Endodermal cell (in vitro differentiated cells): Measurements from ENCODE around the gene TMEM50B. TPM values are rescaled to one million over a fixed set of nuclear protein-coding genes. Genes with fewer than 3 reads are reported as not detected.

ENCODE experiments used
- DNase-seq: peaks from one replicate; pipeline ENCODE4 v3.0.0-alpha.2; 2017
- H3K27ac ChIP-seq: 2 replicates; pipeline ENCODE4 v1.5.1; 2013; ENCODE audit warnings: mild to moderate bottlenecking, low read depth, low read length, moderate library complexity
- H3K27me3 ChIP-seq: 2 replicates; pipeline ENCODE4 v1.6.1; 2013; ENCODE audit warnings: mild to moderate bottlenecking, low read length, moderate library complexity; ENCODE audit not compliant: insufficient read depth, control insufficient read depth, poor library complexity, severe bottlenecking
- H3K36me3 ChIP-seq: 2 replicates; pipeline ENCODE4 v1.7.0; 2013; ENCODE audit warnings: mild to moderate bottlenecking, low read length, moderate library complexity; ENCODE audit not compliant: control insufficient read depth, insufficient read depth
- H3K4me1 ChIP-seq: one replicate; pipeline ENCODE4 v1.7.0; 2013; ENCODE audit warnings: low read length; ENCODE audit not compliant: control insufficient read depth, insufficient read depth
- H3K4me3 ChIP-seq: 2 replicates; pipeline ENCODE4 v1.5.1; 2013; ENCODE audit warnings: mild to moderate bottlenecking, low read length, moderate library complexity
- H3K9ac ChIP-seq: 2 replicates; pipeline ENCODE4 v1.6.1; 2013; ENCODE audit warnings: mild to moderate bottlenecking, low read length, moderate library complexity; ENCODE audit not compliant: poor library complexity, severe bottlenecking; ENCODE audit errors: extremely low read depth
- H3K9me3 ChIP-seq: 2 replicates; pipeline ENCODE4 v1.6.1; 2013; ENCODE audit warnings: mild to moderate bottlenecking, low read length, moderate library complexity; ENCODE audit not compliant: control insufficient read depth
- H3K27ac Mint-ChIP-seq: 2 replicates; pipeline ENCODE4 v1.8.0; 2020; ENCODE audit warnings: mixed read lengths
- H3K27me3 Mint-ChIP-seq: 2 replicates; pipeline ENCODE4 v1.8.0; 2021; ENCODE audit warnings: mild to moderate bottlenecking, mixed read lengths; ENCODE audit not compliant: insufficient read depth
- H3K36me3 Mint-ChIP-seq: 2 replicates; pipeline ENCODE4 v1.8.0; 2020; ENCODE audit warnings: low read depth, mixed read lengths
- H3K4me1 Mint-ChIP-seq: 2 replicates; pipeline ENCODE4 v1.8.0; 2020; ENCODE audit warnings: mixed read lengths
- H3K4me3 Mint-ChIP-seq: 2 replicates; pipeline ENCODE4 v1.8.0; 2020; ENCODE audit warnings: mild to moderate bottlenecking, moderate library complexity, mixed read lengths
- H3K9me3 Mint-ChIP-seq: 2 replicates; pipeline ENCODE4 v1.8.0; 2020; ENCODE audit warnings: mild to moderate bottlenecking, mixed read lengths
- CTCF ChIP-seq: fragments of 200-600 bp; sonication (generic); conservative IDR thresholded peaks from 2 replicates; pipeline ENCODE4 v1.5.0; 2021; ENCODE audit warnings: antibody characterized with exemption, mild to moderate bottlenecking
- WGBS, 2 experiments: methylation state at CpG; one replicate each; pipeline versions ENCODE4 v1.1.5 to v1.1.7; 2013; ENCODE audit warnings: missing lambda C conversion rate in 2 of 2, mixed read lengths in 1 of 2; ENCODE audit not compliant: insufficient coverage in 1 of 2, insufficient read length in 1 of 2; 5-methylcytosine and 5-hydroxymethylcytosine counted together
- total RNA-seq, 2 donors: library from RNA; stranded (reverse); fragmentation: NEBNext Ultra II Directional in 1 of 2; extraction: Animal tissue kit (Norgen Biotek cat#: 25700) in 1 of 2; gene quantifications; 2 replicates in 1 of 2; 3 replicates in 1 of 2; pipeline ENCODE4 v1.2.1, GENCODE V29; 2021

Gene TMEM50B
- total RNA-seq, 2 donors from 2014 or later, result 35.8 to 57.2 TPM

DNA sequence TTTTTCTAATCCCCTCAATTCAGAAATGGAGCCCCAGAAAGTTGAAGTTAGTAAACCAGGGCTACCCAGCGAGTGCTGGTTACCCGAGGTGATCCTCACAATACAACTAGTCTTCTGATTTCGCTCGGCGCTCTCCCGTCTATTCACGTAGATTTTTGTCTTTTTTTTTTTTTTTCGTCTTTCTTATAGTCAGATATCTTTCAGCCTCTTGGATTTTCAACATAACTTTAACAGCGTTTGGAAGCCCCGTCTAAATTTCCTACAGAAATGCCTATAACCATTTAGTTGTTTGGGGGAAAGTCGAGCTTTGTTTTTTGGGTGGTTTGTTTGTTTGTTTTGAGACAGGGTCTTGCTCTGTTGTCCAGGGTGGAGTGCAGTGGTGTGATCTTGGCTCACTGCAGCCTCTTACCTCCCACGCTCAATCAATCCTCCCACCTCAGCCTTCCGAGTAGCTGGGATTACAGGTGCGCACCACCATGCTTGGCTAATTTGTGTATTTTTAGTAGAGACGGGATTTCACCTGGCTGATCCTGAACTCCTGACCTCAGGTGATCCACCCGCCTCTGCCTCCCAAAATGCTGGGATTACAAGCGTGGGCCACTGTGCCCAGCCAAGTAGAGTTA is 818 bp upstream of the TMEM50B start:
- Histone ChIP-seq H3K36me3 (peaks cover 4% of the 10 kb centered on the region), H3K27ac (peak overlapping the region; percentile 64), H3K4me1 (no peaks in the 10 kb centered on the region), H3K9me3 (no peaks in the 10 kb centered on the region), H3K27me3 (no peaks in the 10 kb centered on the region), H3K4me3 (peak overlapping the region; percentile 87), H3K9ac (peak overlapping the region; percentile 80)
- Mint-ChIP-seq H3K27ac (peak overlapping the region; percentile 96), H3K4me1 (peaks cover 4% of the 10 kb centered on the region), H3K9me3 (no peaks in the 10 kb centered on the region), H3K4me3 (peak overlapping the region; percentile 82), H3K27me3 (no peaks in the 10 kb centered on the region), H3K36me3 (peaks cover 8% of the 10 kb centered on the region)
- no peak for TF ChIP-seq CTCF
- WGBS, 2 experiments, result 35 to 40% methylated on average over 10 to 16 of the region's 17 CpGs
- no peak for DNase-seq

GRCh38 chr21:33478935-33479678 is 667 bp downstream of the TMEM50B start:
- H3K4me1 ChIP-seq, result no peaks in the 10 kb centered on the region
- Mint-ChIP-seq H3K4me3 (peak overlapping the region; percentile 82), H3K27ac (peak overlapping the region; percentile 73), H3K36me3 (peaks cover 10% of the 10 kb centered on the region), H3K27me3 (no peaks in the 10 kb centered on the region), H3K9me3 (no peaks in the 10 kb centered on the region), H3K4me1 (peaks cover 4% of the 10 kb centered on the region)
- DNase-seq, result peak; percentile 85
- peak overlapping the region; percentile 99 for H3K4me3 ChIP-seq
- H3K27me3 ChIP-seq, result no peaks in the 10 kb centered on the region
- no peaks in the 10 kb centered on the region for H3K9me3 ChIP-seq
- H3K36me3 ChIP-seq, result peaks cover 4% of the 10 kb centered on the region
- WGBS, 2 experiments, result 0% methylated on average over 11 to 68 of the region's 68 CpGs
- peak overlapping the region; percentile 80 for H3K9ac ChIP-seq
- peak; percentile 19 for TF ChIP-seq CTCF
- peak overlapping the region; percentile 53 for H3K27ac ChIP-seq

DNA sequence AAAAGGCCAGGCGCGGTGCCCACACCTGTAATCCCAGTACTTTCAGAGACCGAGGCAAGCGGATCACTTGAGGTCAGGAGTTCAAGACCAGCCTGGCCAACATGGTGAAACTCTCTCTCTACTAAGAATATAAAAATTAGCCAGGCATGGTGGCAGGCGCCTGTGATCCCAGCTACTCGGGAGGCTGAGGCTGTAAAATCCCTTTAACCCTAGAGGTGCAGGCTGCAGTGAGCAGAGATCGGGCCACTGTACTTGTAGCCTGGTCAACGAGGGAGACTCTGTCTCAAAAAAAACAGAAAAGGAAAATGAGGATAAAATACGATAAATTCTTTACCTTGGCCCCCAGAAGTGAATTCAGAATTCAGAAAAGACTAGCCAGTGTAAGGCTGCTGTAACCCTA is 1.6 kb downstream of the TMEM50B start:
- peak overlapping the region; percentile 80 for H3K9ac ChIP-seq
- no peak overlapping the region for H3K27ac ChIP-seq
- Mint-ChIP-seq H3K36me3 (peaks cover 13% of the 10 kb centered on the region), H3K27me3 (no peaks in the 10 kb centered on the region), H3K4me3 (peak overlapping the region; percentile 82), H3K4me1 (peaks cover 4% of the 10 kb centered on the region), H3K27ac (no peak overlapping the region), H3K9me3 (peaks cover 6% of the 10 kb centered on the region)
- peak overlapping the region; percentile 99 for H3K4me3 ChIP-seq
- no peaks in the 10 kb centered on the region for H3K4me1 ChIP-seq
- WGBS, 2 experiments, result 71 to 80% methylated on average over 4 to 9 of the region's 9 CpGs
- H3K27me3 ChIP-seq, result no peaks in the 10 kb centered on the region
- no peak for DNase-seq
- H3K36me3 ChIP-seq, result peaks cover 4% of the 10 kb centered on the region
- TF ChIP-seq CTCF, result no peak
- no peaks in the 10 kb centered on the region for H3K9me3 ChIP-seq
